ENCODE measurements around the gene PDIA4. TPM values are rescaled to one million over a fixed set of nuclear protein-coding genes. Genes with fewer than 3 reads are reported as not detected.

Gene PDIA4
- total RNA-seq, 3 donors from 2014 or later (not counting 1 experiment from before 2014, with no cell fraction given): 54.0 to 82.0 (median 62.7) TPM

- intact Hi-C loops (cut with micrococcal nuclease): no loop called here
Observed at GRCh38 chr7:148997497-148997896, 30.8 kb downstream of the PDIA4 start.

GRCh38 chr7:148994576-148994975, 33.7 kb downstream of the PDIA4 start:
- H3K36me3 ChIP-seq (ENCODE audit: control insufficient read depth, insufficient read depth, low read length): no peaks in the 10 kb centered on the region
- Mint-ChIP-seq H3K27ac (no peak overlapping the region), H3K4me1 (no peaks in the 10 kb centered on the region), H3K9me3 (no peaks in the 10 kb centered on the region), H3K27me3 (ENCODE audit: low read depth in 2 of 2) (no peaks in the 10 kb centered on the region), H3K36me3 (no peaks in the 10 kb centered on the region), H3K4me3 (no peak overlapping the region)
- no peak overlapping the region for H3K4me3 ChIP-seq (ENCODE audit: low read length)
- DNase-seq (no peak), ATAC-seq (no peak)
- H3K27me3 ChIP-seq (ENCODE audit: control insufficient read depth, insufficient read depth, low read length): no peaks in the 10 kb centered on the region
- H3K9me3 ChIP-seq (ENCODE audit: control insufficient read depth, insufficient read depth, low read length): no peaks in the 10 kb centered on the region
- H3K27ac ChIP-seq (ENCODE audit: low read length): no peak overlapping the region
- 80% methylated on average over 3 of the region's 3 CpGs for WGBS (ENCODE audit: insufficient coverage)
- no peaks in the 10 kb centered on the region for H3K4me1 ChIP-seq (ENCODE audit: control insufficient read depth, insufficient read depth, low read length)
- no peak for TF ChIP-seq CTCF (IDR thresholded peaks at IDR 0.05)
- intact Hi-C loops (cut with micrococcal nuclease): no loop called here

More at GRCh38 chr7:148997497-148997896, 30.8 kb downstream of the PDIA4 start:
- no peak overlapping the region for H3K27ac Mint-ChIP-seq
- Histone ChIP-seq H3K36me3 (ENCODE audit: control insufficient read depth, insufficient read depth, low read length) (no peaks in the 10 kb centered on the region), H3K4me3 (ENCODE audit: low read length) (no peak overlapping the region), H3K9me3 (ENCODE audit: control insufficient read depth, insufficient read depth, low read length) (no peaks in the 10 kb centered on the region), H3K27ac (ENCODE audit: low read length) (no peak overlapping the region), H3K4me1 (ENCODE audit: control insufficient read depth, insufficient read depth, low read length) (no peaks in the 10 kb centered on the region), H3K27me3 (ENCODE audit: control insufficient read depth, insufficient read depth, low read length) (no peaks in the 10 kb centered on the region)
- no peak for TF ChIP-seq CTCF (IDR thresholded peaks at IDR 0.05)
- no peak overlapping the region for H3K4me3 Mint-ChIP-seq
- WGBS (ENCODE audit: insufficient coverage): 98% methylated on average over 4 of the region's 4 CpGs
- H3K9me3 Mint-ChIP-seq: no peaks in the 10 kb centered on the region
- ATAC-seq (no peak), DNase-seq (no peak)
- H3K36me3 Mint-ChIP-seq: no peaks in the 10 kb centered on the region
- H3K4me1 Mint-ChIP-seq: no peaks in the 10 kb centered on the region
- H3K27me3 Mint-ChIP-seq (ENCODE audit: low read depth in 2 of 2): no peaks in the 10 kb centered on the region

DNA sequence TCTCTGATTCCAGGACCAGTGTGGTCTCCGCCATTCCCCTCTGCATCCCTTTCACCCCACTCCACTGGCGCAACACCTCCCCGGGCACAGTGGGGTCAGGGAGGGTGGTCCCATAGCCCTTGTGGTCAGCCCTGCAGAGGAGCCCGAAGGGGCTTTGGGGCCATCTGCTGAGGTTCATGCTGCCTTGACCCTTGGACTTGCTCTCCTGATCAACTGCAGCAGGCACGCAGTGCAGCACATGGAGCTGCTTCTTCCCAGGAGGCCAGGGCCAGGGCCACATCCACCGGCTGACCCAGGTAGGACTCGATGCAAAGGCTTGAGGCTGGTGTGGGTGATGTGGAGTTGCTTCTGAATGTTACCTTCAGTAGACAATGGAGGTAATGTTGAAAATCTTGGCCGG, 35.1 kb downstream of the PDIA4 start:
- H3K9me3 ChIP-seq (ENCODE audit: control insufficient read depth, insufficient read depth, low read length): no peaks in the 10 kb centered on the region
- H3K27me3 ChIP-seq (ENCODE audit: control insufficient read depth, insufficient read depth, low read length): no peaks in the 10 kb centered on the region
- H3K4me3 ChIP-seq (ENCODE audit: low read length): no peak overlapping the region
- intact Hi-C loops (cut with micrococcal nuclease): no loop called here
- ATAC-seq (no peak), DNase-seq (no peak)
- TF ChIP-seq CTCF (IDR thresholded peaks at IDR 0.05): no peak
- H3K36me3 ChIP-seq (ENCODE audit: control insufficient read depth, insufficient read depth, low read length): no peaks in the 10 kb centered on the region
- Mint-ChIP-seq H3K4me3 (no peak overlapping the region), H3K9me3 (no peaks in the 10 kb centered on the region), H3K4me1 (peaks cover 3% of the 10 kb centered on the region in 2 donors), H3K36me3 (no peaks in the 10 kb centered on the region), H3K27me3 (ENCODE audit: low read depth in 2 of 2) (no peaks in the 10 kb centered on the region), H3K27ac (no peak overlapping the region)
- H3K4me1 ChIP-seq (ENCODE audit: control insufficient read depth, insufficient read depth, low read length): peaks cover 3% of the 10 kb centered on the region
- no peak overlapping the region for H3K27ac ChIP-seq (ENCODE audit: low read length)
- 93% methylated on average over 8 of the region's 8 CpGs for WGBS (ENCODE audit: insufficient coverage)

DNA sequence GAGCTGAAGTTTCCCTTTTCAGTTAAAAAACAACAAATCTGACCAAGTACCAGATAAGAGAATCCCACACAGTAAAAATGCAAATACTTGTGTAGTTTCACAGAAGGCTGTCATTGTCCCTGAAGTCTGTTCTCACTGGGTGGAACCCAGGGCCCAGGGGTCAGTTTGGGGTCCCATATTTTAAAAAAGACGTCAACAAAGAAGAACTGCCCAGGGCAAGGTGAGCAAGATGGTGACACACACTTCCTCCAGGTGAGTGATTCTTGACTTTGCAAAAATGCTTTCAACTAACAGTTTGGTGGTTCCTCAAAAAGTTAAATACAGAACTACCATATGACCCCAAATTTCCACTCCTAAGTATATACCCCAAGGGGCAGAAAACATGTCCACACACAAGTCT, 36.8 kb downstream of the PDIA4 start:
- Histone ChIP-seq H3K27ac (ENCODE audit: low read length) (no peak overlapping the region), H3K36me3 (ENCODE audit: control insufficient read depth, insufficient read depth, low read length) (no peaks in the 10 kb centered on the region), H3K9me3 (ENCODE audit: control insufficient read depth, insufficient read depth, low read length) (no peaks in the 10 kb centered on the region), H3K4me1 (ENCODE audit: control insufficient read depth, insufficient read depth, low read length) (peaks cover 9% of the 10 kb centered on the region), H3K4me3 (ENCODE audit: low read length) (no peak overlapping the region), H3K27me3 (ENCODE audit: control insufficient read depth, insufficient read depth, low read length) (no peaks in the 10 kb centered on the region)
- DNase-seq (no peak), ATAC-seq (no peak)
- peaks cover 17 to 20% of the 10 kb centered on the region in 2 donors for H3K4me1 Mint-ChIP-seq
- intact Hi-C loops (cut with micrococcal nuclease): no loop called here
- H3K4me3 Mint-ChIP-seq: no peak overlapping the region
- no peaks in the 10 kb centered on the region for H3K36me3 Mint-ChIP-seq
- 35% methylated on average over 1 of the region's 1 CpG for WGBS (ENCODE audit: insufficient coverage)
- H3K9me3 Mint-ChIP-seq: no peaks in the 10 kb centered on the region
- H3K27ac Mint-ChIP-seq: no peak overlapping the region
- no peaks in the 10 kb centered on the region for H3K27me3 Mint-ChIP-seq (ENCODE audit: low read depth in 2 of 2)
- TF ChIP-seq CTCF (IDR thresholded peaks at IDR 0.05): no peak

Data from natural killer cell (primary cell).